Measurements from ENCODE around the gene SF3A2. TPM values are rescaled to one million over a fixed set of nuclear protein-coding genes. Genes with fewer than 3 reads are reported as not detected.

SF3A2 gene
- total and polyA plus RNA-seq, 2 experiments from 2014 or later: 67.7 to 128 TPM

DNA sequence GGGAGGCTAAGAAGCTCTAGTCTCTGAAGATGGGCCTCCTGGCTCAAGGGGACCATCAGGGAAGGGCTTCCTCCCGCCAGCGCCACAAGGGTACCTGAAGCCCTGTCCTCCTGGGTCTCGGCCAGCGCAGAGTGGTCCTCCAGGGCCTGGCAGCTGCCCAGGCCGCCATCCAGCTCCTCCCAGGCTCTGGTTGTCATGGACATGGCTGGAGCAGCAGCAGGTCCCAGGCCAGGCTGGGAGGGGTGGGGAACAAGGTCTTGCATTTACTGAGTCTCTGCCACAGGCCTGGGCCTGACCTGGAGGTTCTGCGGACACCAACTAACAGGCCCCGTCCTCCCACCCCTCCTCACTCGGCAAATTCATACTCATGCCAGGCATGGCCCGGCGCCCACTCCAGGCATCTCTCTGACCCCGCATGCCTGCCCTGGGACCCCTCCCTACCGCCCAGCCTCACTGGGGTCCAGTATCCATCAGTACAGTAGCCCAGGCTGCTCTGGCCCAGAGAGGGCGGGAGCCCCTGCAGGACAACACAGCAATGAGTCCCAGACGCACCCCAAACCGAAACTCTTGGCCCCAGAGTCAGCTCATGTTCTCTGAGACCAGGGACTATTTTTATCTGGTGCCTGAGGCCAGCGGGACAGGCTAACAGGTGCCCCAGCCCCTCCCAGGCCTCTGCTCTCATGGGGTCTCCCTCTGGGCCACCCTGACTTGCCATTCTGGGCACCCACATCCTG is 18.7 kb downstream of the SF3A2 start:
- Histone ChIP-seq H3F3A (replicated peaks; ENCODE audit: low read depth) (peaks cover 4% of the 10 kb centered on the region; the same call in 1 of the 2 replicates), H3K9me2 (ENCODE audit: insufficient read depth) (no peaks in the 10 kb centered on the region), H3K36me3 (ENCODE audit: insufficient read depth) (no peaks in the 10 kb centered on the region), H3K4me1 (ENCODE audit: insufficient read depth) (peaks cover 5% of the 10 kb centered on the region; the same call in 1 of the 2 replicates), H3K79me2 (replicated peaks; ENCODE audit: insufficient read depth) (no peaks in the 10 kb centered on the region), H3K27me3 (ENCODE audit: insufficient read depth) (peaks cover 21% of the 10 kb centered on the region), H2AFZ (no peak overlapping the region), H3K27ac (ENCODE audit: low read depth) (no peak overlapping the region), H3K4me2 (no peak overlapping the region), H4K20me1 (replicated peaks; ENCODE audit: insufficient read depth) (no peaks in the 10 kb centered on the region), H3K4me3 (no peak overlapping the region)
- H3K4me3 Mint-ChIP-seq: no peak overlapping the region
- DNase-seq (ENCODE audit: low spot score) (no peak), ATAC-seq (no peak)
- no peaks in the 10 kb centered on the region for H3K9me3 Mint-ChIP-seq
- peaks cover 3% of the 10 kb centered on the region; the same call in 2 of the 3 replicates for H3K4me1 Mint-ChIP-seq
- TF ChIP-seq, protein P1, sequence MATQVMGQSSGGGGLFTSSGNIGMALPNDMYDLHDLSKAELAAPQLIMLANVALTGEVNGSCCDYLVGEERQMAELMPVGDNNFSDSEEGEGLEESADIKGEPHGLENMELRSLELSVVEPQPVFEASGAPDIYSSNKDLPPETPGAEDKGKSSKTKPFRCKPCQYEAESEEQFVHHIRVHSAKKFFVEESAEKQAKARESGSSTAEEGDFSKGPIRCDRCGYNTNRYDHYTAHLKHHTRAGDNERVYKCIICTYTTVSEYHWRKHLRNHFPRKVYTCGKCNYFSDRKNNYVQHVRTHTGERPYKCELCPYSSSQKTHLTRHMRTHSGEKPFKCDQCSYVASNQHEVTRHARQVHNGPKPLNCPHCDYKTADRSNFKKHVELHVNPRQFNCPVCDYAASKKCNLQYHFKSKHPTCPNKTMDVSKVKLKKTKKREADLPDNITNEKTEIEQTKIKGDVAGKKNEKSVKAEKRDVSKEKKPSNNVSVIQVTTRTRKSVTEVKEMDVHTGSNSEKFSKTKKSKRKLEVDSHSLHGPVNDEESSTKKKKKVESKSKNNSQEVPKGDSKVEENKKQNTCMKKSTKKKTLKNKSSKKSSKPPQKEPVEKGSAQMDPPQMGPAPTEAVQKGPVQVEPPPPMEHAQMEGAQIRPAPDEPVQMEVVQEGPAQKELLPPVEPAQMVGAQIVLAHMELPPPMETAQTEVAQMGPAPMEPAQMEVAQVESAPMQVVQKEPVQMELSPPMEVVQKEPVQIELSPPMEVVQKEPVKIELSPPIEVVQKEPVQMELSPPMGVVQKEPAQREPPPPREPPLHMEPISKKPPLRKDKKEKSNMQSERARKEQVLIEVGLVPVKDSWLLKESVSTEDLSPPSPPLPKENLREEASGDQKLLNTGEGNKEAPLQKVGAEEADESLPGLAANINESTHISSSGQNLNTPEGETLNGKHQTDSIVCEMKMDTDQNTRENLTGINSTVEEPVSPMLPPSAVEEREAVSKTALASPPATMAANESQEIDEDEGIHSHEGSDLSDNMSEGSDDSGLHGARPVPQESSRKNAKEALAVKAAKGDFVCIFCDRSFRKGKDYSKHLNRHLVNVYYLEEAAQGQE (IDR thresholded peaks at IDR 0.05; ENCODE audit: unreplicated experiment): no peak
- no peak for TF ChIP-seq EZH2 (IDR thresholded peaks at IDR 0.05; ENCODE audit: low read depth, unreplicated experiment)
- TF ChIP-seq NANOG (IDR thresholded peaks at IDR 0.05; ENCODE audit: borderline replicate concordance): no peak
- TF ChIP-seq POLR2AphosphoS5 (IDR thresholded peaks at IDR 0.05; ENCODE audit: low read depth): no peak
- no peak for TF ChIP-seq CTCF (conservative IDR thresholded peaks at IDR 0.05; ENCODE audit: low read depth in 2 of 2)
- TF ChIP-seq EZH2phosphoT487 (IDR thresholded peaks at IDR 0.05; ENCODE audit: unreplicated experiment): no peak
- no peak for TF ChIP-seq ZNF331 (CRISPR knock-in tag; IDR thresholded peaks at IDR 0.05; ENCODE audit: low read depth)
- TF ChIP-seq STAT1 (IDR thresholded peaks at IDR 0.05; ENCODE audit: unreplicated experiment): no peak
- no peak for TF ChIP-seq JUNB (IDR thresholded peaks at IDR 0.05; ENCODE audit: unreplicated experiment)
- TF ChIP-seq ZNF114 (CRISPR knock-in tag; IDR thresholded peaks at IDR 0.05): no peak
- TF ChIP-seq, protein P2, sequence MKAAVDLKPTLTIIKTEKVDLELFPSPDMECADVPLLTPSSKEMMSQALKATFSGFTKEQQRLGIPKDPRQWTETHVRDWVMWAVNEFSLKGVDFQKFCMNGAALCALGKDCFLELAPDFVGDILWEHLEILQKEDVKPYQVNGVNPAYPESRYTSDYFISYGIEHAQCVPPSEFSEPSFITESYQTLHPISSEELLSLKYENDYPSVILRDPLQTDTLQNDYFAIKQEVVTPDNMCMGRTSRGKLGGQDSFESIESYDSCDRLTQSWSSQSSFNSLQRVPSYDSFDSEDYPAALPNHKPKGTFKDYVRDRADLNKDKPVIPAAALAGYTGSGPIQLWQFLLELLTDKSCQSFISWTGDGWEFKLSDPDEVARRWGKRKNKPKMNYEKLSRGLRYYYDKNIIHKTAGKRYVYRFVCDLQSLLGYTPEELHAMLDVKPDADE (IDR thresholded peaks at IDR 0.05): no peak
- TF ChIP-seq CREB1 (CRISPR knock-in tag; IDR thresholded peaks at IDR 0.05; ENCODE audit: low read depth): no peak
- TF ChIP-seq ZNF462 (CRISPR knock-in tag; IDR thresholded peaks at IDR 0.05): no peak
- no peaks in the 10 kb centered on the region for H3K36me3 Mint-ChIP-seq (ENCODE audit: low read depth)
- no peak overlapping the region for H3K27ac Mint-ChIP-seq
- H3K27me3 Mint-ChIP-seq (ENCODE audit: insufficient read depth, low read depth, poor library complexity): peaks cover 36% of the 10 kb centered on the region

Measured in GM23338 (cell line).